ENCODE data around the gene DHX32. TPM values are rescaled to one million over a fixed set of nuclear protein-coding genes. Genes with fewer than 3 reads are reported as not detected.

The DHX32 gene
- total RNA-seq, 1 donor from 2014 or later: 53.4 TPM

DNA sequence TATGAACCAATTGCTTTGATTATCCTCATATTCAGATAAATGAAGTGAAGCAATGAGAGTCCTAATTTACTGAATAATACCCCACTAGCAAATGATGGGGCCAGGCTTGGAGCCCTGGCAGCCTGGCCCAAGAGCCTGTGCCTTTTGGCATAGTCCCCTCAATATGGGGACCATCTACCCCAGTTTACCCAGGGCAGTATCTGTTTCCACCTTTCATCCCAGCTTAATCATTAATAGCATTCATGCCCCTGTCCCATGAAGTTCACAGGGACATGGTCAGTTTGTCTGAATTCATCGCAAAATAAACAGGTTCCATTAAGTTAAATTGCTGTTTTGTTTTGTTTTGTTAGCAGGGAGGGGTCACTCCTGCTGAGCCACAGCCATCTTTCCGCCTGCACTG, 32.2 kb downstream of the DHX32 start:
- no peaks in the 10 kb centered on the region for H3K79me2 ChIP-seq (ENCODE audit: low read depth)
- H3F3A ChIP-seq (ENCODE audit: low read depth): no peaks in the 10 kb centered on the region
- H3K27me3 ChIP-seq: no peaks in the 10 kb centered on the region
- H3K4me3 Mint-ChIP-seq: no peak overlapping the region
- H3K9me3 Mint-ChIP-seq: no peaks in the 10 kb centered on the region
- H3K36me3 ChIP-seq: no peaks in the 10 kb centered on the region
- no peak overlapping the region for H3K4me2 ChIP-seq
- no peak overlapping the region for H3K27ac Mint-ChIP-seq
- H3K4me1 Mint-ChIP-seq: no peaks in the 10 kb centered on the region
- H3K9ac ChIP-seq: no peak overlapping the region
- peaks cover 2% of the 10 kb centered on the region for H3K27me3 Mint-ChIP-seq (ENCODE audit: insufficient read depth, low read depth)
- no peaks in the 10 kb centered on the region for H3K4me1 ChIP-seq
- peaks cover 35% of the 10 kb centered on the region for H3K36me3 Mint-ChIP-seq
- H3K27ac ChIP-seq: no peak overlapping the region
- no peak overlapping the region for H2AFZ ChIP-seq (replicated peaks)
- H3K9me3 ChIP-seq (ENCODE audit: low read depth): no peaks in the 10 kb centered on the region
- no peaks in the 10 kb centered on the region for H4K20me1 ChIP-seq (ENCODE audit: low read depth)
- no peak overlapping the region for H3K4me3 ChIP-seq
- no peak for TF ChIP-seq EZH2 (IDR thresholded peaks at IDR 0.05)
- no peak for TF ChIP-seq EZH2phosphoT487 (IDR thresholded peaks at IDR 0.05)
- no peak for DNase-seq (ENCODE audit: low spot score)

DNA sequence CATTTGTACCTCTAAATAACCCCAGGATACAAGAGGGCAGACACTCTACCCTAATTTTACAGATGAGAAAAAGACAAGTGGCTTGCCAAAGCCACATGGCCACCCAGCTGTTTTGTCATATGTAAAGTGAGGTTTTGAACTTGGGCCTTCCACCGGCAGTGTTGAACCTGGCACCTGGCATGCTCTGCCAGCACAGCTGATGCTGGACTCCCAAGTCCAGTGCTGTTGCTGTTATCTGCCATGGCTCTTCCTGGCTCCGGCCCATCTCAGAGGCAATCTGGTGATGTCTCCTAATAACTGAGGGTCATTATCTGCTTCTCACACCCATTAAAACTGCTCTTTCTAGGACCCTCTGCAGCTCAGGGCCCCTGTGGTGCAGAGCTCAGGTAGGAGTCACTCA, 32.7 kb downstream of the DHX32 start:
- no peaks in the 10 kb centered on the region for H3K36me3 ChIP-seq
- no peak overlapping the region for H3K4me3 ChIP-seq
- no peaks in the 10 kb centered on the region for H4K20me1 ChIP-seq (ENCODE audit: low read depth)
- H3K4me3 Mint-ChIP-seq: no peak overlapping the region
- no peaks in the 10 kb centered on the region for H3K27me3 ChIP-seq
- peaks cover 2% of the 10 kb centered on the region for H3K27me3 Mint-ChIP-seq (ENCODE audit: insufficient read depth, low read depth)
- no peaks in the 10 kb centered on the region for H3K9me3 ChIP-seq (ENCODE audit: low read depth)
- no peak overlapping the region for H3K9ac ChIP-seq
- H2AFZ ChIP-seq (replicated peaks): no peak overlapping the region
- no peaks in the 10 kb centered on the region for H3K9me3 Mint-ChIP-seq
- no peaks in the 10 kb centered on the region for H3K4me1 ChIP-seq
- H3K27ac ChIP-seq: no peak overlapping the region
- H3K4me1 Mint-ChIP-seq: no peaks in the 10 kb centered on the region
- no peaks in the 10 kb centered on the region for H3K79me2 ChIP-seq (ENCODE audit: low read depth)
- H3K36me3 Mint-ChIP-seq: peaks cover 35% of the 10 kb centered on the region
- H3K4me2 ChIP-seq: no peak overlapping the region
- no peaks in the 10 kb centered on the region for H3F3A ChIP-seq (ENCODE audit: low read depth)
- no peak for DNase-seq (ENCODE audit: low spot score)
- H3K27ac Mint-ChIP-seq: no peak overlapping the region
- TF ChIP-seq, protein P1, sequence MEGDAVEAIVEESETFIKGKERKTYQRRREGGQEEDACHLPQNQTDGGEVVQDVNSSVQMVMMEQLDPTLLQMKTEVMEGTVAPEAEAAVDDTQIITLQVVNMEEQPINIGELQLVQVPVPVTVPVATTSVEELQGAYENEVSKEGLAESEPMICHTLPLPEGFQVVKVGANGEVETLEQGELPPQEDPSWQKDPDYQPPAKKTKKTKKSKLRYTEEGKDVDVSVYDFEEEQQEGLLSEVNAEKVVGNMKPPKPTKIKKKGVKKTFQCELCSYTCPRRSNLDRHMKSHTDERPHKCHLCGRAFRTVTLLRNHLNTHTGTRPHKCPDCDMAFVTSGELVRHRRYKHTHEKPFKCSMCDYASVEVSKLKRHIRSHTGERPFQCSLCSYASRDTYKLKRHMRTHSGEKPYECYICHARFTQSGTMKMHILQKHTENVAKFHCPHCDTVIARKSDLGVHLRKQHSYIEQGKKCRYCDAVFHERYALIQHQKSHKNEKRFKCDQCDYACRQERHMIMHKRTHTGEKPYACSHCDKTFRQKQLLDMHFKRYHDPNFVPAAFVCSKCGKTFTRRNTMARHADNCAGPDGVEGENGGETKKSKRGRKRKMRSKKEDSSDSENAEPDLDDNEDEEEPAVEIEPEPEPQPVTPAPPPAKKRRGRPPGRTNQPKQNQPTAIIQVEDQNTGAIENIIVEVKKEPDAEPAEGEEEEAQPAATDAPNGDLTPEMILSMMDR (IDR thresholded peaks at IDR 0.05): no peak
- TF ChIP-seq EZH2 (IDR thresholded peaks at IDR 0.05): no peak
- no peak for TF ChIP-seq EZH2phosphoT487 (IDR thresholded peaks at IDR 0.05)

DNA sequence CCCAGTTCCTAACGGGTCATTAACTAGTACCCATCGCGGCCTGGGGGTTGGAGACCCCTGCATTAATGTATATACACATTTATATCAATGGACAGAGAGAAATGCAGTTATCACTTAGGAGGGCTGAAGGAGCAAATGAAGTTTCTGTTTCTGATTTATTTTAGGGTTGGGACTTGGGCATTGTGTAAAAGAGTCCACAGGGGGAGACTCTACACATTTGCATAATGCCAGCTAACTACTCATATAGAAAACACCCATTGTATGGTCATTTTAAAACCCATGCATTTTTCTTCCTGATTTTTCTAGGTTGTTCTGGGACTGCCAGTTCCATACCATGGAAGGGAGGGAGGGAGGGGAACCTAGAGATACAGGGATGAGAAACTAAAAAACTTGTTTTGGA, 34.2 kb downstream of the DHX32 start:
- TF ChIP-seq EZH2 (IDR thresholded peaks at IDR 0.05) (no peak), EZH2phosphoT487 (IDR thresholded peaks at IDR 0.05) (no peak)
- TF ChIP-seq, protein P1 (IDR thresholded peaks at IDR 0.05): no peak
- Mint-ChIP-seq H3K27ac (no peak overlapping the region), H3K9me3 (no peaks in the 10 kb centered on the region), H3K36me3 (peaks cover 27% of the 10 kb centered on the region), H3K4me1 (no peaks in the 10 kb centered on the region), H3K4me3 (no peak overlapping the region), H3K27me3 (ENCODE audit: insufficient read depth, low read depth) (peaks cover 2% of the 10 kb centered on the region)
- H3K27me3 ChIP-seq: no peaks in the 10 kb centered on the region
- no peak overlapping the region for H3K4me3 ChIP-seq
- H3K4me2 ChIP-seq: no peak overlapping the region
- H3K79me2 ChIP-seq (ENCODE audit: low read depth): no peaks in the 10 kb centered on the region
- H4K20me1 ChIP-seq (ENCODE audit: low read depth): no peaks in the 10 kb centered on the region
- no peak overlapping the region for H2AFZ ChIP-seq (replicated peaks)
- H3F3A ChIP-seq (ENCODE audit: low read depth): no peaks in the 10 kb centered on the region
- H3K4me1 ChIP-seq: no peaks in the 10 kb centered on the region
- H3K9me3 ChIP-seq (ENCODE audit: low read depth): no peaks in the 10 kb centered on the region
- no peaks in the 10 kb centered on the region for H3K36me3 ChIP-seq
- DNase-seq (ENCODE audit: low spot score): no peak
- no peak overlapping the region for H3K9ac ChIP-seq
- H3K27ac ChIP-seq: no peak overlapping the region

DNA sequence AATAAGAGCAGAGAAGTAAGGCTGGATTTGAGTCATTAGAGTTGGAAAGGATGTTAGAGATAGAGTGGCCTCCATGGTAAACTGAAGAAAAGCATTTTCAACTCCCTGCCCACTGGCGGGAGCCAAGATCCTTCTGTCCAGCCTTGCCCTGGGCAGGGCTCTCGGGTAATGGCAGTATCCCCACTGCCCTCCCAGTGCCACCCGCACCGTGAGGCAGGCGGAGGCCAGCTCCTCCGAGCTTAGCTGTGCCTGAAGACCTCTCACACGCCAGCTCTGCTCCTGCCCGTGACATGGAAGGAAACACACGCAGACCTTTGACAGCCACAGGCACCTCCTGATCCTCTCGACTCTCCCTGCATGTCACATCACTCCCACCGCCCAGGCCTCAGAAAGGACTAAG, 35.5 kb downstream of the DHX32 start:
- no peak overlapping the region for H3K27ac ChIP-seq
- Mint-ChIP-seq H3K4me1 (no peaks in the 10 kb centered on the region), H3K27ac (no peak overlapping the region), H3K9me3 (no peaks in the 10 kb centered on the region), H3K27me3 (ENCODE audit: insufficient read depth, low read depth) (peaks cover 2% of the 10 kb centered on the region), H3K36me3 (peaks cover 25% of the 10 kb centered on the region), H3K4me3 (no peak overlapping the region)
- H3K9ac ChIP-seq: no peak overlapping the region
- no peaks in the 10 kb centered on the region for H3K79me2 ChIP-seq (ENCODE audit: low read depth)
- H3F3A ChIP-seq (ENCODE audit: low read depth): no peaks in the 10 kb centered on the region
- H3K4me3 ChIP-seq: no peak overlapping the region
- H3K4me2 ChIP-seq: no peak overlapping the region
- no peaks in the 10 kb centered on the region for H3K27me3 ChIP-seq
- TF ChIP-seq EZH2phosphoT487 (IDR thresholded peaks at IDR 0.05) (no peak), EZH2 (IDR thresholded peaks at IDR 0.05) (no peak)
- TF ChIP-seq, protein P1 (IDR thresholded peaks at IDR 0.05): no peak
- no peaks in the 10 kb centered on the region for H3K9me3 ChIP-seq (ENCODE audit: low read depth)
- DNase-seq (ENCODE audit: low spot score): no peak
- H2AFZ ChIP-seq (replicated peaks): no peak overlapping the region
- peaks cover 3% of the 10 kb centered on the region for H3K36me3 ChIP-seq
- no peaks in the 10 kb centered on the region for H4K20me1 ChIP-seq (ENCODE audit: low read depth)
- H3K4me1 ChIP-seq: no peaks in the 10 kb centered on the region
